GM18907 (cell line): ENCODE data around the gene CRYBG3.

Experiments used
- ATAC-seq: cut with Tn5 transposase; IDR thresholded peaks from one replicate; pipeline ENCODE4 v1.9.1; 2021; ENCODE audit warnings: mild to moderate bottlenecking, moderate library complexity; ENCODE audit not compliant: unreplicated experiment

Gene CRYBG3

DNA sequence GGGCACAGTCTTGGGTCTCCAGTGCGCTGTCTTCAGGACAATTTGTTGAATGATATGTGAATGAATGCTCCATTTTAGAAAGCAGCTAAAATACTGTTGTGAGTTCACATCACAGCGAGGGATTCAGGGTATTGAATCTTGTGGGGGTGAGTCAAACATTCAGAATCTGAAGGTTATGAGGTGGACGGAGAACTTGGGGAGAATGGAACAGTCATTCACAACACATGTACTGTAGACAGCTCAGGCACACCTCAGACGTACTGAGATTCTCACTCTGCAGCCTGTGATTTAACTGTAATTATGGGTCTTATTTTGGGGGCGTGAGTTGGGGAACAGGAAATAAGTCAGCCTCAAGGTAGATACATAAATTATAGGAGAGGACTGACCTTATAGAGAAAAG lies 13.9 kb downstream of the CRYBG3 start:
- ATAC-seq = no peak

- no peak for ATAC-seq
Measured at GRCh38 chr3:97838393-97838792, 16.6 kb downstream of the CRYBG3 start.

- no peak for ATAC-seq
Measured at GRCh38 chr3:97839944-97840343, 18.1 kb downstream of the CRYBG3 start.

- ATAC-seq = no peak
Measured at GRCh38 chr3:97841304-97841703, 19.5 kb downstream of the CRYBG3 start.

- ATAC-seq = no peak
Measured at GRCh38 chr3:97841956-97842355, 20.1 kb downstream of the CRYBG3 start.

GRCh38 chr3:97848779-97849178 lies 27.0 kb downstream of the CRYBG3 start:
- ATAC-seq = no peak

DNA sequence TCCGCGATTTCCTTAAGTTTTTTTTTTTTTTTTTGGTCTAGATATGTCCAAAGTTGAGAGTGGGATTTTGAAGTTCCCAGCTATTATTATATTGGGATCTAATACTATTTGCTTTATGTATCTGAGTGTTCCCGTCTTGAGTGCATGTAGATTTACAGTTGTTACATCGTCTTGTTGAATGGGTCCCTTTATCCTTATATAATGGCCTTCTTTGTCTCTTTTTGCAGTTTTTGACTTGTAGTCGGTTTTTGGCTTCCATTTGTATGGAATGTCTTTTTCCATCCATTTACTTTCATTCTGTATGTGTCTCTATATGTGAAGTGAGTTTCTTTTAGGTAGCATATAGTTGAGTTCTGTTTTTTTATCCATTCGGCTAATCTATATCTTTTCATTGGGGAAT lies 35.6 kb downstream of the CRYBG3 start:
- no peak for ATAC-seq

GRCh38 chr3:97860364-97860763 lies 38.6 kb downstream of the CRYBG3 start:
- ATAC-seq = no peak

DNA sequence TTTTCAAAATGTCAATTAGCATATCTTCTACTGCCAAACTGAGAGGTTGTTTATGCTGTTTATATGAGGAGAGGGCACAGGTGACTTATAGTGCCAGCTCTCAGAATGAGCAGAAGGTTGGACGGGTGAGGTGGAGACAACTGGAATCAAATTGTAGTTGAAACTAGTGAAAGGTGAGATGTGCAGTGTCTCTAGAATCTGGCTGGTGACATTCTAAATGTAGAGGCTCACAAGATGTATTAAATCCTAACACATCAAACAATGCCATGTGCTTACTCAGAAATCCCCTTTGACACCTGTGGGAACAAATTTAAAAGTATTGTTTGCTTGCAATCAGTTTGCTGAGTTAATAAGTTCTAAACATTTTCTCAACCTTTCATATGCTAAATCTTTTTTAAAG lies 40.8 kb downstream of the CRYBG3 start:
- no peak for ATAC-seq

DNA sequence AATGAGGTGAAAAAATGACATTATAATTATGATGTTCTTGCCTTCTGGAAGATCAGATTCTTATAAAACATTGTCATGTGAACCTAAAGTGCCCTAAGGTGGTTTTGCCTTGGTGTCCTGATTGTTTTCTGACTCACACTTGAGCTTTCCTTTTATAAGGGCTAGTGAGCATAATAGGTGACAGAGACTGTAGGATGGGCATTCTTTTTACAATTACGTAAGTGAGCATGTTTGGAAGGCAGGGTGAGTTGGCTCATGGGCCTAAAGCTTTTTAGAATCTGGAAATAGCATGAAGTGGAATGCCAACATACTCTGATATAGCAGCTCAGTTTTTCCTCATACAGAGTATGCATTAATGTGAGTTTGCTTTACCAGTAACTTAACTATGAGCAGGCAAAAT lies 41.2 kb downstream of the CRYBG3 start:
- no peak for ATAC-seq

DNA sequence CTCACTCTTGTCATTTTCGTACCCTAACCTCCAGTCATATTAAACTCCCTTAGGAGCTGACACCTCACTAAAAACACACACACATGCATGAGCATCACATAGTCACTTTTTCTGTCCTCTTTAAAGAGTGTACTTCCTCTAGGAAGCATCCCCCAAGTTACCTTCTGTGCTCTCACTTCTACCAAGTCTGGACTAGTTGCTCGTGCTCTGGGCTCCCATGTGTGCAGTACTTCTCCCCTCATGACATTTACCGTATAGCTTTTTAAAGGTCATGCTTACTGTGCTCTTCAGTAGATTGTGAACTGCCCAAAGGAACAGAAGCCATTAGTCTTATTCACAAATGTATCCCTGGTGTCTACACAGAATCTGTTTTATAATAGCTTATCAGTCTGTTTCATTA lies 42.0 kb downstream of the CRYBG3 start:
- no peak for ATAC-seq

GRCh38 chr3:97871186-97871585 lies 49.4 kb downstream of the CRYBG3 start:
- ATAC-seq = no peak

- ATAC-seq = no peak
Measured at GRCh38 chr3:97871801-97872524, 50.2 kb downstream of the CRYBG3 start.

- ATAC-seq = no peak
Measured at GRCh38 chr3:97872525-97873042, 50.8 kb downstream of the CRYBG3 start.

- ATAC-seq = no peak
Measured at GRCh38 chr3:97880267-97880666, 58.5 kb downstream of the CRYBG3 start.

DNA sequence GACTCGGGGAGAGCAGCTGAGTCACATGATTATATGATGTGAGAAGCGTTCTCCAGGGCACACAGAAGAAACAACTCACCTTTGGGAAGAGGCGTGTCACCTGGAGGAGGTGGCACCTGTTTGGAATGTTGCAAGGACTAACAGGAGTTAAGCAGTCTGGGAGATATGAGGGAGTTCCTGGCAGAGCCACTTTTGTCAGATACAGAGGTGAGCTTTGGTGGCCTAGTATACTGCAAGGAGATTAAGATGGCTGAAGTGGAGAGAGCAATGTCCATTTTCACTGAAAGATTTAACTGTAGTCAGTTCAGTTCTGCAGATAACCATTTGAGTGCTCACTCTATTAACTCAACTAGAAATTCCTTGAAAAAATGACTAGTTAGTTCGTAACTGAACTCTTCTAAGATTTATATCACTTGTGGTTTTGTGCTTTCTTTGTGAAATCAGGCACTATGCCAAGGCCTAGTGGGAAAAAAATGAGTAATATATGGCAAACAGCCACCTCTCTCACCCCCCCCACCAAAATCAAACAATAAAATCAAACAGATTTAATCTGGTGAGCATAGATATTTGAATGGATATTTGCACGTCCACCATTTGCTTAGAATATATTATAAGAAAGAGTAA lies 61.3 kb downstream of the CRYBG3 start:
- ATAC-seq = no peak

DNA sequence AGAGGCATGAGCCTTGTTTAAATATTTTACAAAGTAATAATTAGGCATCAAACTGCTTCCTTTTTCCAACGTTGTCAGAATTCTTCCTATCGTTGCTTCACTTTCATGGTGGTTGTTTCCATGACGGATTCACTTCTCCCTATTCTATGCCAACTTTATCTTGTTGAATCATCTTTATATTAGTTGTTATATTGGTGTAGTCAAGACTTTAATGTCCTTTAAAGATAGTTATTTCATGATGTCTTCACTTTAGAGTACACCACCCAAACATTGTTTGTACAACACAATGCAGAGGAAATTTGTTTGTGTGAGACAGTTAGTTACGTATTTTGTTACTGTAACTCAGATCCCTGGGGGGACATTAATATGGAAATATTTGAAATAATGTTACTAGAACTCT lies 61.9 kb downstream of the CRYBG3 start:
- ATAC-seq = no peak

DNA sequence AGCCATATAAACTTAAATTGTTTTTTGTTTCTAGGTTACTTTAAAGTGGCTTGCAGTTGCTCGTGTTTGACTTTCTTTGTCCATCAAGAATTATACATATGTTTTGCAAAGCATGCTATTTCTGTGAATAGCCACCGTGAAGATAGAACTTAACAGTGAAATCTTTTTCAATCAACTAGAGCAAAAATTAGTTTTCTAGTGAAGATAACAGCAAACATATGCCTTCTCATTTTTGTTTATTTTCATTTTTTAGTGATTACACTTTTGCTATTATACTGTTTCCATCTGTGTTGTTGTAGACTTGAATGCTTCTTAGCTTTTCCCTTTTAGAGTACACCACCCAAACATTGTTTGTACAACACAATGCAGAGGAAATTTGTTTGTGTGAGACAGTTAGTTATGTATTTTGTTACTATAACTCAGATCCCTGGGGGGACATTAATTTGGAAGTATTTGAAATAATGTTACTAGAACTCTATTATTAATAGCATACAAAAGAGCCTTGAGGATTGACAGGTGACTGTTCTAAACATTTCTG lies 62.8 kb downstream of the CRYBG3 start:
- no peak for ATAC-seq

DNA sequence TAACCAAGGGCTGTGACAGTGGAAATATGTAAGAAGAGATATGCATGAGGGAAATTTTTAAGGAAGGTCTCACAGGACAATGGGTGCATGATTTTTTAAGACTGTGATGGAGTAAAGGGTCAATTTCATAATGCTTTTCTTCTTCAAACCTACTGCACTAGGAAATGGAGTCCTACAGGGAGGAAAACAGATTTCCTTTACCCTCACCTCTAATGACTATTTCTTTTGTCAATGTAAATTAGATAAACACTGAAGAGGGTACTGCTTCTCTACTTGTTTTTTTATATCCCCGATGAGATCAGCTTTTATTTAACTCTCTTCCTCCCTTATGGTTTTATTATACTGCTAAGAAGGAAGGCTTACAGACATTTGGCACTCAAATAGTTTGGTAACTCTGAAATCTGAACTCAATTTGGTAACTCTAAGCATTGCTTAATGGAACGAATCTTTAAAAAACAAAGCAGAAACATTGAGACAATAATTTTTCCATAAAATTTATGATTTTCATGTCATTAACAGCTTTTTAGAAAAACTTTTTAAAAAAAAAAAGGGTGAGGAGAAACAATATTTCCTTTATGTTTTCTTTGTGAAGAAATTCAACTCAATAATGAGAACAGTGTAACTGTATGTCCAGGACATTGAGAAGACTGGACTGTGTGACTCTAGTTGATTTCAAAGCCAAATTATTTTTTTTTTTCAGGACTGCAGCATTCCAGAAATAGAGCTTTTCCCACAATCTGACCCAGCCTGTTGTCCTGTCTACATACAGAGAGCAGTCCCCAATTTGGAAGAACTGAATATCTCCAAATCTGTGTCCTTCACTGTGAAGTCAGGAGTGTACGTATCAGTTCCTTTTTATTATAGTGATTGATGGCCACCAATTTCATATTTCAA lies 64.4 kb downstream of the CRYBG3 start:
- ATAC-seq = no peak

DNA sequence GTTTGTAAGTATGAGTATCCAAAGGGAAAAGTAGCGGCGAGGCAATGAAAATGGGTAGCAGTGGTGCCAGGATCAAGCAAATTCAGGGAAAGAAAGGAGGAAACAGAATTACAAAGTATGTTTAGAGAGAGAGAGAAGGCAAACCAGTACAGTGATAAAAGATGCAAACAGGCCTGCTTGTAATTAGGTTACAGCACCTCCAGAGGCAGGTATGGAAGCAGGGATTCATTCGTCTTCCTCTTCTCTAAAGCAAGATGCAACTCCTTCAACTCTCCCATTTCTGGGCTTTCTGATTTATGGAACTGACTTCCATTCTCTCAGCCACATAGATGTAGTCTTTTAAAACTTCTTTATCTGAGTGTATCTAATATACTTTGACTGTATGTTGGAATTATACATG lies 68.0 kb downstream of the CRYBG3 start:
- ATAC-seq = no peak

DNA sequence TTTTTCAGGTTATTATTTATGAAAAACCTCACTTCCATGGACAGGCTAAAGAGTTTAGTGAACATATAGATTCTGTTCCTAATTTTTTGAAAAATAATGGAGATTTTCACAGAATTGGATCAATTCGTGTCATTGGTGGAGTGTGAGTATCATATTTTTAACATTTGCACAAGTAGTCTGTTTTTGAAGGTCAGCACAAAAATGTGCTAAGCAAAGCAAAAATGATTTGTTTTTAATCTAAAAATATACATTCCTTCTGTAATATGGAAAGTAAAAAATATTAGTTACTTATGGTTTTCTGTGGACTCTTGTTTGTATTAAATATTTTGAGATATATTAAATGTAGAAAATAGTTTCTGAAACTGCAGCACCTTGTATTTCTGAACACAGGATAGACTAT lies 71.0 kb downstream of the CRYBG3 start:
- no peak for ATAC-seq
